ENCODE results near the gene SLIT3. TPM values are rescaled to one million over a fixed set of nuclear protein-coding genes. Genes with fewer than 3 reads are reported as not detected.

Gene SLIT3
- total and polyA plus RNA-seq, 2 experiments from 2014 or later, result 58.4 to 96.7 TPM

- no peak overlapping the region for H2AFZ ChIP-seq
- no peaks in the 10 kb centered on the region for H3K9me3 ChIP-seq (ENCODE audit: low read depth)
- no peaks in the 10 kb centered on the region for H3K9me2 ChIP-seq (replicated peaks; ENCODE audit: insufficient read depth)
- H3K4me3 ChIP-seq, result no peak overlapping the region
- H3K36me3 ChIP-seq (replicated peaks; ENCODE audit: insufficient read depth, low read depth), result no peaks in the 10 kb centered on the region
- WGBS (ENCODE audit: low lambda C conversion rate, missing lambda C conversion rate), result 100% methylated on average over 1 of the region's 1 CpG
- H3K4me1 ChIP-seq (ENCODE audit: insufficient read depth), result peaks cover 1% of the 10 kb centered on the region
- TF ChIP-seq CTCF (IDR thresholded peaks at IDR 0.05; ENCODE audit: poor library complexity), result no peak
- TF ChIP-seq EZH2phosphoT487 (IDR thresholded peaks at IDR 0.05; ENCODE audit: low read depth, severe bottlenecking, unreplicated experiment), result no peak
- TF ChIP-seq EZH2 (IDR thresholded peaks at IDR 0.05; ENCODE audit: borderline replicate concordance), result no peak
- no peaks in the 10 kb centered on the region for H3K79me2 ChIP-seq
- no peaks in the 10 kb centered on the region for H4K20me1 ChIP-seq (ENCODE audit: insufficient read depth, poor library complexity, severe bottlenecking)
- no peaks in the 10 kb centered on the region for H3K27me3 ChIP-seq
- peak overlapping the region; percentile 67 for H3K27ac ChIP-seq
- no peak overlapping the region for H3K4me2 ChIP-seq
- DNase-seq (ENCODE audit: low spot score), result no peak
Observed at GRCh38 chr5:168648016-168648415, 652.9 kb downstream of the SLIT3 start.

- Histone ChIP-seq H3K9me2 (replicated peaks; ENCODE audit: insufficient read depth) (no peaks in the 10 kb centered on the region), H3K79me2 (no peaks in the 10 kb centered on the region), H3K27ac (peak overlapping the region; percentile 67), H3K36me3 (replicated peaks; ENCODE audit: insufficient read depth, low read depth) (no peaks in the 10 kb centered on the region), H3K4me1 (ENCODE audit: insufficient read depth) (no peaks in the 10 kb centered on the region), H3K4me2 (no peak overlapping the region), H3K27me3 (no peaks in the 10 kb centered on the region), H4K20me1 (ENCODE audit: insufficient read depth, poor library complexity, severe bottlenecking) (no peaks in the 10 kb centered on the region), H2AFZ (no peak overlapping the region), H3K4me3 (no peak overlapping the region), H3K9me3 (ENCODE audit: low read depth) (no peaks in the 10 kb centered on the region)
- TF ChIP-seq EZH2 (IDR thresholded peaks at IDR 0.05; ENCODE audit: borderline replicate concordance) (no peak), EZH2phosphoT487 (IDR thresholded peaks at IDR 0.05; ENCODE audit: low read depth, severe bottlenecking, unreplicated experiment) (no peak), CTCF (IDR thresholded peaks at IDR 0.05; ENCODE audit: poor library complexity) (no peak)
- peak; percentile 68 for DNase-seq (ENCODE audit: low spot score)
Observed at GRCh38 chr5:168647083-168647482, 653.9 kb downstream of the SLIT3 start.

- TF ChIP-seq CTCF (IDR thresholded peaks at IDR 0.05; ENCODE audit: poor library complexity) (no peak), EZH2 (IDR thresholded peaks at IDR 0.05; ENCODE audit: borderline replicate concordance) (no peak), EZH2phosphoT487 (IDR thresholded peaks at IDR 0.05; ENCODE audit: low read depth, severe bottlenecking, unreplicated experiment) (no peak)
- 81% methylated on average over 5 of the region's 5 CpGs for WGBS (ENCODE audit: low lambda C conversion rate, missing lambda C conversion rate)
- DNase-seq (ENCODE audit: low spot score), result no peak
- Histone ChIP-seq H4K20me1 (ENCODE audit: insufficient read depth, poor library complexity, severe bottlenecking) (no peaks in the 10 kb centered on the region), H3K27ac (peak overlapping the region; percentile 8), H3K4me1 (ENCODE audit: insufficient read depth) (no peaks in the 10 kb centered on the region), H3K36me3 (replicated peaks; ENCODE audit: insufficient read depth, low read depth) (no peaks in the 10 kb centered on the region), H3K79me2 (no peaks in the 10 kb centered on the region), H3K9me3 (ENCODE audit: low read depth) (no peaks in the 10 kb centered on the region), H2AFZ (no peak overlapping the region), H3K27me3 (no peaks in the 10 kb centered on the region), H3K4me2 (no peak overlapping the region), H3K9me2 (replicated peaks; ENCODE audit: insufficient read depth) (no peaks in the 10 kb centered on the region), H3K4me3 (no peak overlapping the region)
Observed at GRCh38 chr5:168646335-168646734, 654.6 kb downstream of the SLIT3 start.

- H3K4me2 ChIP-seq, result no peak overlapping the region
- no peaks in the 10 kb centered on the region for H3K4me1 ChIP-seq (ENCODE audit: insufficient read depth)
- no peaks in the 10 kb centered on the region for H3K36me3 ChIP-seq (replicated peaks; ENCODE audit: insufficient read depth, low read depth)
- H2AFZ ChIP-seq, result no peak overlapping the region
- TF ChIP-seq CTCF (IDR thresholded peaks at IDR 0.05; ENCODE audit: poor library complexity), result no peak
- TF ChIP-seq EZH2 (IDR thresholded peaks at IDR 0.05; ENCODE audit: borderline replicate concordance), result no peak
- no peak for TF ChIP-seq EZH2phosphoT487 (IDR thresholded peaks at IDR 0.05; ENCODE audit: low read depth, severe bottlenecking, unreplicated experiment)
- WGBS (ENCODE audit: low lambda C conversion rate, missing lambda C conversion rate), result 91% methylated on average over 3 of the region's 3 CpGs
- H4K20me1 ChIP-seq (ENCODE audit: insufficient read depth, poor library complexity, severe bottlenecking), result no peaks in the 10 kb centered on the region
- H3K27me3 ChIP-seq, result no peaks in the 10 kb centered on the region
- no peak overlapping the region for H3K4me3 ChIP-seq
- H3K9me2 ChIP-seq (replicated peaks; ENCODE audit: insufficient read depth), result no peaks in the 10 kb centered on the region
- DNase-seq (ENCODE audit: low spot score), result no peak
- no peaks in the 10 kb centered on the region for H3K9me3 ChIP-seq (ENCODE audit: low read depth)
- H3K79me2 ChIP-seq, result no peaks in the 10 kb centered on the region
- no peak overlapping the region for H3K27ac ChIP-seq
Observed at GRCh38 chr5:168645195-168645594, 655.7 kb downstream of the SLIT3 start.
